Activated CD4-positive, alpha-beta T cell treated with anti-CD3 and anti-CD28 coated beads, Interleukin-2, amount 50 U/mL, for 48 hours (primary cell): ENCODE measurements around the gene TIMP1.

ENCODE experiments used
- DNase-seq, 2 experiments: peaks; one replicate each; pipeline ENCODE4 v3.0.0-alpha.2; 2020

Gene TIMP1

GRCh38 chrX:47581731-47582647 is at the start of gene TIMP1:
Gene TIMP1, plus strand, starts transcription at chrX:47582436. Its CDS starts 980 bp downstream, at chrX:47583416.
- DNase-seq = peak; percentile 84 to 87

GRCh38 chrX:47539860-47540259 is 42.4 kb upstream of the TIMP1 start:
- no peak for DNase-seq

DNA sequence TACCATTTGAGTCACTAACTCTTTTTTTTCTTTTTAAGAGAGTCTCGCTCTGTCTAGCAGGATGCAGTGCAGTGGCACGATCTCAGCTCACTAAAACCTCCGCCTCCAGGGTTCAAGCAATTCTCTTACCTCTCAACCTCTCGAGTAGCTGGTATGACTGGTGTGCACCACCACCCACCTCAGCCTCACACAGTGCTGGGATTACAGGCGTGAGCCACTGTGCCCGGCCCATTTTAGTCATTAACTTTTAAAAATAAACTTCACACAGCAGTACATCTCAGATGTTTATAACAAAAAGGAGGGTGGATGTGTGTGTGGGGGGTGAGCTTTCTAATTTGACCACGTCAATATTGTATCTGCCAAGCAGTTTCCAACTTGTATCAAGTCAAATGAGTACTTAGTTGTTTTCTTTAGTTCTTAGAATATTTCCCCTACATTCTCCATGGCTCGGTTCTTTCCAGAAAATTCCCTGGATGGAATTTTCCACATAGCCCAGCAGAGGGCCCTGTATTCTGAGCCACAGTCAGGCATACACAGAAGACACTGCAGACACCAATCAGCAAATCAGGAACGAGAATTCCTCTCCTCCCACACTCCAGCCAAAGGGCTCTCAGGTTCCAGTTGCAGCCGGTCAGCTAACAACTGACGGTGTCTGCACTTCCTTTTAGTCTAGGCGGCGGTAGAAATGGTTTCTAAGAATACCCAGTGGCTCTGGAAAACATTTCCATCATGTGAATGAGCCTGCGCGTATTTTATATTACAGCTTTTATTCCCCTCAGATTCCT is 41.3 kb upstream of the TIMP1 start:
- DNase-seq = no peak

- DNase-seq = no peak
These were observed 38.7 kb upstream of the TIMP1 start for GRCh38 chrX:47543496-47543895.

DNA sequence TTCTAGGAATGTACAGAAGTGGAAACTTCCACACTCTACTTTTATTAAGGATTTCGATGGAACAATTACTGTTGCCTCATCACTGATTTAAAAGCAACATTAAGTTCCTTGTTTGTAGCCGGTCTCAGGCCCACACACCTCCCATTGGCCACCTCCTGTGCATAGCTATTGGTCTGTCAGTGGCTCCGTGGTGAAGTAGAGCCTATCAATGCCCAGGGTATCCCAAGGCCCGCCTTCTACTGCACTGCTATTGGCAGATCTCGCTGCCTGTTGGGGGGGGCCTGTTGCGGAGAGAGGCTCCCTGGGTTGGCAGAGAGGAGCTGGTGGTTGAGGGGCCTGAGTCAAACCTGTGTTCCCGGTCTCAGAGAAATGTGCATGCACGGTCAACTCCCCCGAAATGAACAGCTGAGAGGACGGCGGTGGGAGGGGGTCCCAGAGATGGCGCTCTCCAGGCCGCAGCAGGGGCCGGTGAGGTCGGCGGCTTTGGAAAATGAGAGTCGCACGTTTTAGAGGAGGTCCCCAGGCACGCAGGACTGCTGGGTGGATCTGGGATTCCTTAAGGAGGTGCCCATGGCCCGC is 26.1 kb upstream of the TIMP1 start:
- peak; percentile 74 to 83 for DNase-seq

DNA sequence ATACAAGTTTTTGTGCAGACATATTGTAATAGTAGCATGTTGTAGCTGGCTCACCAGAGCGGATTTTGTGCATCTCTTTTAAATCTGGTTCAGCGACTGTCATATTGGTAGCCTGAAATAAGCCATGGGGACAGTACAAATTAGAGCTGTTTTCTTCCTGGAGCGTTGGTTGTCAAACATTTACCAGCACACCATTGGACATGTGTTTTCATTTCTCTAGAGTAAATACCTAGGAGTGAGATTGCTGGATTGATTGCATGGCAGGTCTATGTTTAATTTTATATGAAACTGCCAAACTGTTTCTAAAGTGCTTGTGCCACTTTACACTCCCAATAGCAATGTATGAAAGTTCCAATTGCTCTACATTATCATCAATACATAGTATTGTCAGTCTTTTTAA is 23.8 kb upstream of the TIMP1 start:
- DNase-seq = no peak

- DNase-seq = no peak
These were observed 21.9 kb upstream of the TIMP1 start for GRCh38 chrX:47560179-47560933.

DNA sequence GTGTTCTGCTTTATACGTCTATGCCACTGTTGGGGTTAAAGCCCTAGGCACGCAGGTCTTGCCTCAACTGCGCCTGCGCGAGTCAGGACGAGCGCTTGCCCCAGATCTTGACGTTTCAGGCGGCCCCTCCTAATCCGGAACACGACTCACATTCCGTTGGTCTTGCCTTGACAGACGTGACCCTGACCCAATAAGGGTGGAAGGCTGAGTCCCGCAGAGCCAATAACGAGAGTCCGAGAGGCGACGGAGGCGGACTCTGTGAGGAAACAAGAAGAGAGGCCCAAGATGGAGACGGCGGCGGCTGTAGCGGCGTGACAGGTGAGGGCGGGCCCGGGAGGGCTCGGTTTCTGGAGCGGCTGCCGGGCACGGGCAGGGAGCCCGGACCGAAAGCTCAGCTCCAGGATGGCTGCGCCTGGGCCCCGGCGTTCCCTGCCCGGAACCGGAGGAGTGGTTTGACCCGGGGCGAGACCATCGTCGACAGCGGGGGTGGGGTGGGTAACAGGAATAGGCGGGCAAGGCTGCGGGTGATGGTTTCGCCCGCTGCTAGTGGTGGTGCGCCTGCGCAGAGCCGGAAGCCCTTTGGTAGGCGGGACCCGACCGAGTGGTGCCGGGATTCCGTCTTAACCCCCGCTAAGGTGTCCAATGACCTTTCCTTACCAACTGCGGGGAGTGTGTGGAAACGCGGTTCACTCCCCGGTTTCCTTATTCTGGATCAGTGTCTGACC is 21.1 kb upstream of the TIMP1 start, which contains the start of gene ARAF:
Gene ARAF (plus strand): TSS at position 272 of the 725 bp plus-strand sequence. CDS start 1,763 bp downstream, outside the sequence.
- peak; percentile 94 to 95 for DNase-seq

DNA sequence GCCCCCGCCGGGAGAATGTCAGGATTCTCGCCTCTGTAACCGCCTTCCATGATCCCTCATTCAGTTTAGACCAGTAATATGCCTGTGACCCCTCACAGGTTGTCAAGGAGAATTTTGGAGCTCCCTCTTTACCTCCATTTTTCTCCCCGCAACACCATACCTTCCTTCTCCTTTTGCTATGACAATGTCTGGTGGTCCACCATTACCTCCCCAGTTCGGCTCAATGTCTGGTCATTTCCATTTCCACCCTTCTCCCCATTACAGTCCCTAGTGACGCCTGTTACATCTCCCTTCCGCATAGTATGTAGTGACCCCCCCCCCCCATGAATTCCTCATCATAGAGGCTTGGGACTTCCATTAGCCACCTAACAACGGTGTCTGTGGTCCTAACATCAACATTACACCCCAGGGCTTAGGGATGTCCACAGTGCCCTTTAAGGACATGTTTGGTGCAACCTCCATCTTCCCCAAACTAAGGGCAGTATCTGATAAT is 20.5 kb upstream of the TIMP1 start:
- no peak for DNase-seq

GRCh38 chrX:47562615-47563243 is 19.5 kb upstream of the TIMP1 start:
- peak; percentile 39 to 48 for DNase-seq

DNA sequence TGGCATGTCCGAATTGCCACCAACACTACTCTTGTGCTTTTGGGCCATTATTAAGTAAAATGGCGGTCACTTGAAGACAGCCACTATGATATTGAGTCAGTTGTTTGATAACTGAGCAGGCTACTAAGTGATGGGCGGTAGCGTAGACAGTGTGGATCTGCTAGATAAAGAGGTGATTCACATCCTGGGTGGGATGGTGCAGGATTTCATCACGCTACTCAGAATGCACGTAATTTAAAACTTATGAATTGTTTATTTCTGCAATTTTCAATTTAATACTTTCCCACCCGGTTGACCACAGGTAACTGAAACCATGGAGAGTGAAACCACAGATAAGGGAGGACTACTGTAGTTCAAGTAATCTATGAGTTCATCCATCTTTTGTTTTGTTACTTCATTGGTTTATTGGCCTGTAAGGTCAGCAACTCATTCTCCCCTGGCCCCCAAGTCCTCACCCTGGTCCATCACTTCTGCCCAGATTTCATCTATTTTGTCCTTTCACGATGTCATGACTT is 18.4 kb upstream of the TIMP1 start:
- no peak for DNase-seq

- DNase-seq = no peak
These were observed 17.7 kb upstream of the TIMP1 start for GRCh38 chrX:47564438-47565085.

GRCh38 chrX:47566841-47567240 is 15.4 kb upstream of the TIMP1 start:
- DNase-seq = no peak

DNA sequence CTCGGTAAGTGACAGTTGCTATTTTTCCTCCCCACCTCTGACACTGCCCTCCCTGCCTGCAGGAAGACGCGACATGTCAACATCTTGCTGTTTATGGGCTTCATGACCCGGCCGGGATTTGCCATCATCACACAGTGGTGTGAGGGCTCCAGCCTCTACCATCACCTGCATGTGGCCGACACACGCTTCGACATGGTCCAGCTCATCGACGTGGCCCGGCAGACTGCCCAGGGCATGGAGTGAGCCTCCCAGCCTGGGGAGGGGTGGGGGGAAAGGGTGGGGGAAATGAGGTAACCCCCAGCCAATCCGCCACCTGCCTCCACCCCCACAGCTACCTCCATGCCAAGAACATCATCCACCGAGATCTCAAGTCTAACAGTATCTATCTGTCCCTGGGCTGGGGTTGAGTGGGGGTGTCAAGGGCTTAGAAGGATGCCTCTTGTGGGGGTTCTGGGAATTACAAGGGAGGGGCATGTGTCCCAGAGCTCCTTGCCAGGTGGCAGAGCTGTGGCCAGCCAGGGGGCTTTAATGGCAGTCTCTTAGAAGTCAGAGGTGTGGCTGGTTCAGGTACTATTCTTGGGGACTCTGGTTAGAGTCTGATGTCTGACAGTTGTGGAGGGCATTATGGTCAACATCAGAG is 13.5 kb upstream of the TIMP1 start:
- DNase-seq = peak; percentile 29 to 44

DNA sequence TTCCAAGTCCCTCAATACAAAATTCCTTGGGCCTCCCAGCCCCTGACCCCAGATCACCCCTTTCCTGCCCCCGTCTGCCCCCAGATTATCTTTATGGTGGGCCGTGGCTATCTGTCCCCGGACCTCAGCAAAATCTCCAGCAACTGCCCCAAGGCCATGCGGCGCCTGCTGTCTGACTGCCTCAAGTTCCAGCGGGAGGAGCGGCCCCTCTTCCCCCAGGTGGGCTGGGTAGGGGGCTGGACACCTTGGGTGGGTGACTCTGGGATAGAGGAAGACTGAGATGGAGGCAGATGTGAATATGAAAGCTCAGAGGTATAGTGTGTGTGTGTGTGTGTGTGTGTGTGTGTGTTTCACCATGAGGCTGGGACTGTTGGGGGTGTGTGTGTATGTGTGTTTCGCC is 11.4 kb upstream of the TIMP1 start:
- no peak for DNase-seq

DNA sequence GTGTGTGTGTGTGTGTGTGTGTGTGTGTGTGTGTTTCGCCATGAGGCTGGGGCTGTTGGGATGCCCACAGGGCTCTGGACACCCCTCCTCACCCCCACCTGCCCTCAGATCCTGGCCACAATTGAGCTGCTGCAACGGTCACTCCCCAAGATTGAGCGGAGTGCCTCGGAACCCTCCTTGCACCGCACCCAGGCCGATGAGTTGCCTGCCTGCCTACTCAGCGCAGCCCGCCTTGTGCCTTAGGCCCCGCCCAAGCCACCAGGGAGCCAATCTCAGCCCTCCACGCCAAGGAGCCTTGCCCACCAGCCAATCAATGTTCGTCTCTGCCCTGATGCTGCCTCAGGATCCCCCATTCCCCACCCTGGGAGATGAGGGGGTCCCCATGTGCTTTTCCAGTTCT is 11.0 kb upstream of the TIMP1 start:
- DNase-seq = no peak

- no peak for DNase-seq
These were observed 10.3 kb upstream of the TIMP1 start for GRCh38 chrX:47571896-47572295.

GRCh38 chrX:47572773-47573340 is 9.4 kb upstream of the TIMP1 start:
- DNase-seq = no peak

- DNase-seq = no peak
These were observed 8.7 kb upstream of the TIMP1 start for GRCh38 chrX:47573341-47574075.
